Tibial nerve (tissue), 4 donors: Measurements from ENCODE around the gene CHRM4. TPM values are rescaled to one million over a fixed set of nuclear protein-coding genes. Genes with fewer than 3 reads are reported as not detected.
"Not testable (repeated sequence)": the region's sequence is repeated elsewhere in the genome, so short reads cannot be mapped to it uniquely, and the experiment has no call there.

ENCODE experiments used
- DNase-seq, 2 donors: peaks; one replicate each; pipeline ENCODE4 v3.0.0-alpha.2; 2019; ENCODE audit warnings: low spot score in 2 of 2
- H3K27ac ChIP-seq, 4 donors: fragments of 200-600 bp; sonication (generic) in 3 of 4; one replicate each; pipeline ENCODE4 v1.5.1; 2017 to 2019; ENCODE audit warnings: mild to moderate bottlenecking in 1 of 4
- H3K27me3 ChIP-seq, 2 donors: fragments of 200-600 bp; sonication (generic) in 1 of 2; one replicate each; pipeline versions ENCODE4 v1.5.1 to v1.6.0; 2017 to 2019
- H3K36me3 ChIP-seq, 3 donors: fragments of 200-600 bp; sonication (generic); one replicate each; pipeline ENCODE4 v1.5.1; 2018 to 2019
- H3K4me1 ChIP-seq, 4 donors: fragments of 200-600 bp; sonication (generic) in 3 of 4; one replicate each; pipeline ENCODE4 v1.5.1; 2017 to 2019
- H3K4me3 ChIP-seq, 4 donors: fragments of 200-600 bp; sonication (generic) in 3 of 4; one replicate each; pipeline ENCODE4 v1.5.1; 2017 to 2019; ENCODE audit warnings: mild to moderate bottlenecking in 1 of 4, moderate library complexity in 1 of 4
- H3K9me3 ChIP-seq, 4 donors: fragments of 200-600 bp; sonication (generic) in 3 of 4; one replicate each; pipeline ENCODE4 v1.5.1; 2017 to 2019
- EP300 ChIP-seq, 2 donors: sonication (generic); formaldehyde crosslinking; IDR thresholded peaks; one replicate each; pipeline ENCODE4 v1.6.1; 2017; ENCODE audit warnings: antibody characterized with exemption in 2 of 2, mild to moderate bottlenecking in 1 of 2
- POLR2A ChIP-seq, 2 donors: fragments of 450-650 bp; IDR thresholded peaks; one replicate each; pipeline ENCODE4 v1.6.1; 2017; ENCODE audit warnings: antibody characterized with exemption in 2 of 2, mild to moderate bottlenecking in 2 of 2, moderate library complexity in 2 of 2
- WGBS, 2 donors: methylation state at CpG; one replicate each; pipeline ENCODE4 v1.1.5; 2018; 5-methylcytosine and 5-hydroxymethylcytosine counted together
- total RNA-seq, 4 donors: library from RNA; depleted of rRNA; stranded (reverse); fragments of >200 nt; gene quantifications; one replicate each; pipeline ENCODE4 v1.1.0, GENCODE V29; 2016
- TF ChIP-seq, protein P1 (sequence below), 5 experiments: fragments of 200-600 bp in 3 of 5; fragments of 450-650 bp in 2 of 5; sonication (generic) in 3 of 5; IDR thresholded peaks; one replicate each; pipeline ENCODE4 v1.5.1; 2016 to 2019; ENCODE audit warnings: antibody characterized with exemption in 5 of 5, mild to moderate bottlenecking in 3 of 5, moderate library complexity in 2 of 5

Gene CHRM4
- total RNA-seq, 4 donors from 2014 or later, result 1.2 TPM; not detected in 3

DNA sequence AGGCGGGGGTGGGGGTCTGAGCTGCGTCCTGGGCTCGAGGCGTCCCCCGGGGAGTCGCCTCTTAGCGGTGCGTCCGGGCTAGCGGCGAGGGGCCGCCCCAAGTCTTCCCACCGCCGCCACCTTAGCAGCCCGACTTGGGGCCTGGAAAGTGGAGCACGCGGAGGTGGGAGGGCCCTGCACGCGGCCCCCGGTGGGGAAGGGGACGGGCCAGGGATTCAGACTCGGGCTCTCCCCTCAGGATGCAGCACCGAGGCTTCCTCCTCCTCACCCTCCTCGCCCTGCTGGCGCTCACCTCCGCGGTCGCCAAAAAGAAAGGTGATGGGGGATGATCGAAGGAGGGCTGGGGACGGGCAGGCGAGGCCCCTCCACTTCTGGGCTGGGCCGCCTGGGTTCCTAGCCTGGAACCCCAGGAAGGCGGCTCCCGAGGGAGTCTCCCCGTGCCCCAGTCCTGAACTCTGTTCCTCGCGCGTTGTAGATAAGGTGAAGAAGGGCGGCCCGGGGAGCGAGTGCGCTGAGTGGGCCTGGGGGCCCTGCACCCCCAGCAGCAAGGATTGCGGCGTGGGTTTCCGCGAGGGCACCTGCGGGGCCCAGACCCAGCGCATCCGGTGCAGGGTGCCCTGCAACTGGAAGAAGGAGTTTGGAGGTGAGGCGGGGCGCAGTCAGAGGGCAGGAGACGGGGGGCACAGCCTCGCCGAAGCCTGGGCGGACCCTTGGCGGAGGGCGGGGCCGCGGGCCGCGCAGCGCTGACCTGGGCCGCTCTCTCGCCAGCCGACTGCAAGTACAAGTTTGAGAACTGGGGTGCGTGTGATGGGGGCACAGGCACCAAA lies 9.5 kb downstream of the CHRM4 start:
- Histone ChIP-seq H3K4me1 (peaks cover 0 to 35% (median 16%) of the 10 kb centered on the region in 4 donors), H3K27ac (peak overlapping the region; percentile 8 to 97 (median 90)), H3K9me3 (no peaks in the 10 kb centered on the region), H3K36me3 (peaks cover 0 to 18% (median 0%) of the 10 kb centered on the region in 3 donors), H3K27me3 (peaks cover 0 to 20% of the 10 kb centered on the region in 2 donors), H3K4me3 (peak overlapping the region; percentile 57 to 79 (median 68))
- TF ChIP-seq POLR2A (IDR thresholded peaks at IDR 0.05), result no peak
- TF ChIP-seq EP300 (IDR thresholded peaks at IDR 0.05), result no peak
- TF ChIP-seq, protein P1, sequence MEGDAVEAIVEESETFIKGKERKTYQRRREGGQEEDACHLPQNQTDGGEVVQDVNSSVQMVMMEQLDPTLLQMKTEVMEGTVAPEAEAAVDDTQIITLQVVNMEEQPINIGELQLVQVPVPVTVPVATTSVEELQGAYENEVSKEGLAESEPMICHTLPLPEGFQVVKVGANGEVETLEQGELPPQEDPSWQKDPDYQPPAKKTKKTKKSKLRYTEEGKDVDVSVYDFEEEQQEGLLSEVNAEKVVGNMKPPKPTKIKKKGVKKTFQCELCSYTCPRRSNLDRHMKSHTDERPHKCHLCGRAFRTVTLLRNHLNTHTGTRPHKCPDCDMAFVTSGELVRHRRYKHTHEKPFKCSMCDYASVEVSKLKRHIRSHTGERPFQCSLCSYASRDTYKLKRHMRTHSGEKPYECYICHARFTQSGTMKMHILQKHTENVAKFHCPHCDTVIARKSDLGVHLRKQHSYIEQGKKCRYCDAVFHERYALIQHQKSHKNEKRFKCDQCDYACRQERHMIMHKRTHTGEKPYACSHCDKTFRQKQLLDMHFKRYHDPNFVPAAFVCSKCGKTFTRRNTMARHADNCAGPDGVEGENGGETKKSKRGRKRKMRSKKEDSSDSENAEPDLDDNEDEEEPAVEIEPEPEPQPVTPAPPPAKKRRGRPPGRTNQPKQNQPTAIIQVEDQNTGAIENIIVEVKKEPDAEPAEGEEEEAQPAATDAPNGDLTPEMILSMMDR (IDR thresholded peaks at IDR 0.05), result no peak
- no peak for DNase-seq
- 2 to 3% methylated on average over 31 to 48 of the region's 66 CpGs for whole genome bisulfite sequencing, 2 donors

DNA sequence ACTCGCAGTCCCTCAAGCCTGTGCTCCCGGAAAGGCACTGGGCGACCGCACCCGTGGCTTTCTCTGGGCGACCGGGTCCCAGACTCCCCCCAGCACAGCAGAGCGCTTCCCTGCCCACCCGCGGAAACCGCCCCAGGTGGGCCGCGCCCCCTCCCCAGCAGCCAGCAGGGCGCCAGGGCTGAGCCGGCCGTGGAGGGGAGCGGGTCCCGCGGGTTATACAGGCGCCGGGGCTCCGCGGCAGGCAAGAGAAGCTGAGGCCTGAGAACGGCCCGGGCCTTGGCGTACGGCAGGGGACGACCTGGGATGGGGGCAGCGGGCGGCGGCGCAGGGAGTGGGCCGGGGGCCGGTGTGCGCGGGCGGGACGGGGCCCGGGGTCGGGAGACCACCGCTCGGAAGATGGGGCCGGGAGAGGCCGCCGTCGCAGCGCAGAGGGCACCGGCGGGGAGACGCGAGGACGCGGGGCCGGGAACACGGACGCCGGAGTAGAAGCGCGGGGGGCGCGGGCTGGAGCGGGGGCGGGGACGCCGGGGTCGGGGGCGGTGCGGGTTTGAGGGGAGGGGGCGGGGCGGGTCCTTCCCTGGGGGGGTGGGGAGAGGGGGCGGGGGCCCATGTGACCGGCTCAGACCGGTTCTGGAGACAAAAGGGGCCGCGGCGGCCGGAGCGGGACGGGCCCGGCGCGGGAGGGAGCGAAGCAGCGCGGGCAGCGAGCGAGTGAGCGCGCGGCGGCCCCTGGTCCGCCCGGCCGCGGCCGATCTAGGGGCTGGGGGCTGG lies 10.3 kb downstream of the CHRM4 start, which contains the start of gene MDK:
Gene MDK (plus strand): TSS at position 622 of the 771 bp plus-strand sequence. CDS start 389 bp downstream, outside the sequence.
- Histone ChIP-seq H3K9me3 (no peaks in the 10 kb centered on the region), H3K4me3 (peak within 1 kb of the TSS; percentile 57 to 79 (median 68)), H3K27ac (peak within 1 kb of the TSS; percentile 70 to 97 (median 90)), H3K4me1 (peaks cover 0 to 35% (median 16%) of the 10 kb centered on the region in 4 donors), H3K36me3 (peaks cover 0 to 26% (median 2%) of the 10 kb centered on the region in 3 donors), H3K27me3 (peaks cover 0 to 13% of the 10 kb centered on the region in 2 donors)
- DNase-seq, result no peak
- TF ChIP-seq EP300 (IDR thresholded peaks at IDR 0.05), result no peak
- 1% methylated on average over 21 to 30 of the region's 96 CpGs for WGBS, 2 donors

DNA sequence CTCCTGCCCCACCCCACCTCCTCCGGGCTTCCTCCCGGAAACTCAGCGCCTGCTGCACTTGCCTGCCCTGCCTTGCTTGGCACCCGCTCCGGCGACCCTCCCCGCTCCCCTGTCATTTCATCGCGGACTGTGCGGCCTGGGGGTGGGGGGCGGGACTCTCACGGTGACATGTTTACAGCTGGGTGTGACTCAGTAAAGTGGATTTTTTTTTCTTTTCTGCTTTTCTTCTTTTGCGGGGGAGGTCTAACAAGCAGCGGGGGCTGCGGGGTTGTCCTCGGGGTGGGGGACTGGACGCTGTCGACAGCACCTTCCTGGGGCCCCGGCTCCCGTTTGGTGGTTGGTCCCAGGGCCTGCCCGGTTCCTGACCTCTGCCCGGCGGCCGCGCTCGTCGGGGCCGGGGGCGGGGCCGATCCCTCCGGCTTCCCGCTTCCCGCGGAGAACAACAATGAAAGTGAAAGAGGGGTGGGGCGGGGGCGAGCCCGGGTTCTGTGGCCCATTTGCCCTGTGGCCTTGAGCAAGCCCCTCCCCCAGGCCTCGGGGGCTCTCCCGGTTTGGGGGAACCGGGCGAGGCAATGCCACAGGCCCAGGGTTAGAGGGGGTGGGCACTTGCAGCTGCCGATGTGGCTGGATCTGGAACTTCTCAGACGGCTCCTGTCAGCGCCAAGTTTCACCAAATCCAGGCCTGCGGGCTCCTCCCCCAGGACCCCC lies 11.1 kb downstream of the CHRM4 start:
- Histone ChIP-seq H3K27me3 (peaks cover 0 to 6% of the 10 kb centered on the region in 2 donors), H3K9me3 (no peaks in the 10 kb centered on the region), H3K4me3 (peak overlapping the region; percentile 57 to 79 (median 68)), H3K36me3 (peaks cover 0 to 33% (median 9%) of the 10 kb centered on the region in 3 donors), H3K4me1 (peaks cover 0 to 35% (median 16%) of the 10 kb centered on the region in 4 donors), H3K27ac (peak overlapping the region; percentile 70 to 97 (median 90))
- peak in 1 of 2 donors; percentile 28 for TF ChIP-seq EP300 (IDR thresholded peaks at IDR 0.05)
- TF ChIP-seq, protein P1 (IDR thresholded peaks at IDR 0.05), result no peak
- DNase-seq, result peak; percentile 37 to 43
- WGBS, 2 donors, result 0 to 1% methylated on average over 26 to 34 of the region's 45 CpGs

DNA sequence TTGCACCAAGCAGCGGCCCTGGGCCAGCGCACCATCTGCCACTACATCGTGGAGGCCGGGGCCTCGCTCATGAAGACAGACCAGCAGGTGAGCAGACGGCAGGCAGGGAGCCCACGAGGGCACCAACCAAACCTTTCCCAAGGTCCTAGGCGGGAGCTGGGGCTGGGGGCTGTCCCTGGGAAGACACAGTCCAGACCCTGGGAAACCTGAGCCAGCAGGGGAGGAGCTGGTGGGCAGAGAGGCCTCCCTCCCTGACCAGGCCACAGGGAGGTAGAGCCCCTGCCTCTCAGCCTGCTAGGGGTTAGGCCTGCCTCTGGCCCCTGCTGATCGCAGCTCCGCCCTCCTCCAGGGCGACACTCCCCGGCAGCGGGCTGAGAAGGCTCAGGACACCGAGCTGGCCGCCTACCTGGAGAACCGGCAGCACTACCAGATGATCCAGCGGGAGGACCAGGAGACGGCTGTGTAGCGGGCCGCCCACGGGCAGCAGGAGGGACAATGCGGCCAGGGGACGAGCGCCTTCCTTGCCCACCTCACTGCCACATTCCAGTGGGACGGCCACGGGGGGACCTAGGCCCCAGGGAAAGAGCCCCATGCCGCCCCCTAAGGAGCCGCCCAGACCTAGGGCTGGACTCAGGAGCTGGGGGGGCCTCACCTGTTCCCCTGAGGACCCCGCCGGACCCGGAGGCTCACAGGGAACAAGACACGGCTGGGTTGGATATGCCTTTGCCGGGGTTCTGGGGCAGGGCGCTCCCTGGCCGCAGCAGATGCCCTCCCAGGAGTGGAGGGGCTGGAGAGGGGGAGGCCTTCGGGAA lies 11.9 kb downstream of the CHRM4 start:
- WGBS, 2 donors, result 65 to 71% methylated on average over 10 to 13 of the region's 36 CpGs
- H3K27ac ChIP-seq, result peak overlapping the region; percentile 70 to 97 (median 90)
- peaks cover 0 to 35% (median 16%) of the 10 kb centered on the region in 4 donors for H3K4me1 ChIP-seq
- H3K4me3 ChIP-seq, result peak overlapping the region in 1 of 4 donors; percentile 79
- not testable (repeated sequence) for H3K27me3 ChIP-seq, DNase-seq, H3K9me3 ChIP-seq
- H3K36me3 ChIP-seq, result peaks cover 0 to 41% (median 10%) of the 10 kb centered on the region in 3 donors

DNA sequence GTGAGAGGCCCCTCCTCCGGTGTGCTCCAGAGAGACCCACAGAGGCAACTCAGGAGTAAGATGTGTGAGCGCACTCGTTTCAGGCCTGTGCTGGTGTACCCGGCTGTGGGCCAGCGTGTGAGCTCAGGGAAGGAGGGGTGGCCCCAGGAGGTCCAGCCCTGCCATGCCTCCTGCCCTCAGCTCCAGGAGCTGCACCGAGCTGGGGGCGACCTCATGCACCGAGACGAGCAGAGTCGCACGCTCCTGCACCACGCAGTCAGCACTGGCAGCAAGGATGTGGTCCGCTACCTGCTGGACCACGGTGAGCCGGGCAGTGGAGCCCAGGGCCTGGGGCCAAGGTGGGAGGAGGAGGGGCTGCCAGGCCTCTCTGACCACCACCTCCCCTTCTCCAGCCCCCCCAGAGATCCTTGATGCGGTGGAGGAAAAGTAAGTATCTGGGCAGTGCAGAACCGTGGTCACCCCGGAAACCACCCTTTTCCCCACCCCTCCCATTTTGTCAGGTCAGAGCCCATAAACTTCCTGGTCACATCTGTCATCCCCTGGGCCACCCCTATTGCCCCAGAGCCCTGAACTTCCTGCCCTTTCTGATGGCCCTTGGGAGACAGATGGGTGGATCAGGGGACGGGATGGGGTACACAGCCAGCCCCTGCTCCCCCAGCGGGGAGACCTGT lies 12.6 kb downstream of the CHRM4 start:
- no peak for DNase-seq
- no peak for TF ChIP-seq EP300 (IDR thresholded peaks at IDR 0.05)
- TF ChIP-seq, protein P1 (IDR thresholded peaks at IDR 0.05), result no peak
- TF ChIP-seq POLR2A (IDR thresholded peaks at IDR 0.05), result no peak
- Histone ChIP-seq H3K27me3 (peaks cover 0 to 5% of the 10 kb centered on the region in 2 donors), H3K27ac (peak overlapping the region in 2 of 4 donors; percentile 91 to 97), H3K4me1 (peaks cover 0 to 35% (median 16%) of the 10 kb centered on the region in 4 donors), H3K36me3 (peaks cover 0 to 49% (median 10%) of the 10 kb centered on the region in 3 donors), H3K9me3 (no peaks in the 10 kb centered on the region), H3K4me3 (no peak overlapping the region)
- 65 to 71% methylated on average over 6 to 12 of the region's 20 CpGs for WGBS, 2 donors
